ENCODE data around the gene DERL3.

DERL3 gene

GRCh38 chr22:23833017-23833751, 5.6 kb downstream of the DERL3 start:
- in situ Hi-C loops (cut with MboI; ENCODE audit: low sequenced_read_pairs), result no loop called here

- in situ Hi-C loops (cut with MboI; ENCODE audit: low sequenced_read_pairs), result no loop called here
Observed at GRCh38 chr22:23832226-23833016, 6.4 kb downstream of the DERL3 start.

- in situ Hi-C loops (cut with MboI; ENCODE audit: low sequenced_read_pairs), result no loop called here
Observed at GRCh38 chr22:23831781-23832180, 7.0 kb downstream of the DERL3 start.

GRCh38 chr22:23831261-23831660, 7.5 kb downstream of the DERL3 start:
- in situ Hi-C loops (cut with MboI; ENCODE audit: low sequenced_read_pairs), result no loop called here

- in situ Hi-C loops (cut with MboI; ENCODE audit: low sequenced_read_pairs), result no loop called here
Observed at GRCh38 chr22:23829845-23830372, 8.9 kb downstream of the DERL3 start.

GRCh38 chr22:23828800-23829680, 9.8 kb downstream of the DERL3 start:
- in situ Hi-C loops (cut with MboI; ENCODE audit: low sequenced_read_pairs), result no loop called here

GRCh38 chr22:23827351-23827995, 11.3 kb downstream of the DERL3 start:
- in situ Hi-C loops (cut with MboI; ENCODE audit: low sequenced_read_pairs), result no loop called here

GRCh38 chr22:23826510-23827350, 12.1 kb downstream of the DERL3 start:
- in situ Hi-C loops (cut with MboI; ENCODE audit: low sequenced_read_pairs), result no loop called here

- in situ Hi-C loops (cut with MboI; ENCODE audit: low sequenced_read_pairs), result no loop called here
Observed at GRCh38 chr22:23825246-23825905, 13.4 kb downstream of the DERL3 start.

- in situ Hi-C loops (cut with MboI; ENCODE audit: low sequenced_read_pairs), result no loop called here
Observed at GRCh38 chr22:23824476-23825245, 14.1 kb downstream of the DERL3 start.

- in situ Hi-C loops (cut with MboI; ENCODE audit: low sequenced_read_pairs), result no loop called here
Observed at GRCh38 chr22:23823331-23823791, 15.4 kb downstream of the DERL3 start.

- in situ Hi-C loops (cut with MboI; ENCODE audit: low sequenced_read_pairs), result no loop called here
Observed at GRCh38 chr22:23822101-23822671, 16.6 kb downstream of the DERL3 start.

GRCh38 chr22:23820748-23821211, 18.0 kb downstream of the DERL3 start:
- in situ Hi-C loops (cut with MboI; ENCODE audit: low sequenced_read_pairs), result no loop called here

- in situ Hi-C loops (cut with MboI; ENCODE audit: low sequenced_read_pairs), result no loop called here
Observed at GRCh38 chr22:23818541-23818940, 20.3 kb downstream of the DERL3 start.

- in situ Hi-C loops (cut with MboI; ENCODE audit: low sequenced_read_pairs), result no loop called here
Observed at GRCh38 chr22:23817146-23817545, 21.7 kb downstream of the DERL3 start.

GRCh38 chr22:23816156-23816976, 22.4 kb downstream of the DERL3 start:
- in situ Hi-C loops (cut with MboI; ENCODE audit: low sequenced_read_pairs), result no loop called here

All from HL-60/S4 (cell line).